GM18867 (cell line): ENCODE results near the gene AHNAK.
"Not testable (repeated sequence)": the region's sequence is repeated elsewhere in the genome, so short reads cannot be mapped to it uniquely, and the experiment has no call there.

ENCODE experiments used
- ATAC-seq: cut with Tn5 transposase; IDR thresholded peaks from one replicate; pipeline ENCODE4 v1.9.1; 2021; ENCODE audit warnings: mild to moderate bottlenecking, moderate library complexity; ENCODE audit not compliant: unreplicated experiment

Gene AHNAK

DNA sequence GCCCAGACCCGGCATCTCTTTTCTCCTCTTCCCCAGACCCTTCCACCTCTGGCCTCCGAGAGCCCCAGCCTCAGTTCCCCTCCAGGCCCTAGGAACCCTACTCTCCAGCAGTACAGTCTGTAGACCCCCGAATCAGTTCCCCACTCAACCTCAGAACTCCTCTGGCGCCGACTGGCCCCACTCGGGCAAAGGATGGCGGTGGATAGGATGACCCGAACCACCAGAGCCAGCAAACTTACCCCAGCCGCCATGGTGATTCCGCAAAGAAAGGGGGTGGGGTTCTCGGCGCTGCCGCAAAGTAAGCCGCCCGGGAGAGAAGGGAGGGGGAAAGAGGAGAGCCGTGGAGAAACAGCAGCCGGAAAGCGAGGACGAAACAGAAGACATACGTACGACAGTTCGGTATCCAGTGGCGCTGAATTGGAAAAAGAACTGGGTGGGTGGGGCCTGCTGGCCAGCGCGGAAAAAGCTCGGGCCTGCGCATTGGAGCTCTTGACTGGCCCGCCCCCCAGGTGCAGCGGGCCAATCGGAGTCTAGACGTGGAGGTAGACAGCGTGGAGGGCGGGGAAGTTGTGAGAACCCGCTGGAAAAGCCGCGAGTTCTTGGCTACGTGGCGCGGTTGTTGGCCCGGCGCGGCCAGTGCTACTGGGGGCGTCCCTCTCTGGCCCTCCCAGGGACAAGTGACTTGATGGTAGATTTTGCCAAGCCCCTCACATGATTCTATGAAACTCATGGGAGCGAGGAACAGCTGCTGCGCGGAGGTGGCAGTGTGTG lies 27.2 kb upstream of the AHNAK start, which contains the start of gene EEF1G:
EEF1G (minus strand) TSS at position 300 of the 771 bp plus-strand sequence; CDS start at position 251, 49 bp downstream.
- ATAC-seq: peak; percentile 82

DNA sequence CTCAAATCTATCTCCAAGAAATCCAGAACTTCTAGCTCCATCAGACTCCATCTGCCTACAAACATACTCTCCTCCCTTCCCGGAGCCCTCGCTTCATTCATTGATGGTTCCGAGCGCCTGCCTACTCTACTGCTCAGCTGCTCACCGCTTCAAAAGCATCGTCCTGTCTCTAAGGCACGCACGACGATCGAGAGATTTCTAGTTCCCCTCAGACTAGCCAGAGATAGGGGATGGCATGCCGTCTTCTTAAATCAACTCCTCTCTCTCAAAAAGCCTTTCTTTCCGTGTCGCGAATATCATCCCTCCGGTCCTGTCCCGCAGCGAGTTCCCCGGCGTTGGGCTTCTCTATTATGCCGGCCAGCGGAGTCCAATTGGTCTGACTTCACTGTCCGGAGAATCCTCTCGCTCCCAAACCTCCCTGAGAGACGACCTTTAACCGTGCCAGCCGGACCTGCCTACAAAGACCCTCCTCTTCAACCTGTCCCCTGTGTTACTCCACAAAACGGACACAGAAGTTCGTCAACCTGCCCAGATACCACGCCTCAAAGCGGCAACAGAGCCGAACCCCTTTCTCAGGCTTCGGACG lies 26.5 kb upstream of the AHNAK start:
- ATAC-seq: no peak

GRCh38 chr11:62572431-62572830 lies 25.8 kb upstream of the AHNAK start:
- ATAC-seq: no peak

DNA sequence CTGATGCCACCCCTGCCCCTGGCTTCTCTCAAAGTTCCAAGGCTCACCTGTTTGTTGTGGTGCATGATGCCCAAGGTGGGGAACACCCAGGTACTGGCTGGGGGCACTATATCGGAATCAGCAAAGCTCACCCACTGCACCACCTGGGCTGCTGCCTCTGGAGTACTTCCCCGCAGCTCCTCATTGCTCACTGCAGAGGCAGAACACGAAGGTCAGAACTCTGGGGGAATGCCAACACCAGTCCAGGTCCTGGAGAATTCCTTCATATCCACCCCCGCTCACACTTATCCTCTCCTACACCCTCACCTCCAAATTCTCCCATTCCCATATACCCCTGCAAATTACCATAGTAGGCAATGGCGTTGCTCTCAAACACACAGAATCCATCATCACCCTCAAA lies 24.9 kb upstream of the AHNAK start:
- ATAC-seq: not testable (repeated sequence)

- not testable (repeated sequence) for ATAC-seq
Measured at GRCh38 chr11:62570903-62571302, 24.3 kb upstream of the AHNAK start.

GRCh38 chr11:62569611-62570010 lies 23.0 kb upstream of the AHNAK start:
- ATAC-seq: no peak

GRCh38 chr11:62567018-62567633 lies 20.5 kb upstream of the AHNAK start:
- ATAC-seq: no peak

- no peak for ATAC-seq
Measured at GRCh38 chr11:62566247-62566646, 19.6 kb upstream of the AHNAK start.

DNA sequence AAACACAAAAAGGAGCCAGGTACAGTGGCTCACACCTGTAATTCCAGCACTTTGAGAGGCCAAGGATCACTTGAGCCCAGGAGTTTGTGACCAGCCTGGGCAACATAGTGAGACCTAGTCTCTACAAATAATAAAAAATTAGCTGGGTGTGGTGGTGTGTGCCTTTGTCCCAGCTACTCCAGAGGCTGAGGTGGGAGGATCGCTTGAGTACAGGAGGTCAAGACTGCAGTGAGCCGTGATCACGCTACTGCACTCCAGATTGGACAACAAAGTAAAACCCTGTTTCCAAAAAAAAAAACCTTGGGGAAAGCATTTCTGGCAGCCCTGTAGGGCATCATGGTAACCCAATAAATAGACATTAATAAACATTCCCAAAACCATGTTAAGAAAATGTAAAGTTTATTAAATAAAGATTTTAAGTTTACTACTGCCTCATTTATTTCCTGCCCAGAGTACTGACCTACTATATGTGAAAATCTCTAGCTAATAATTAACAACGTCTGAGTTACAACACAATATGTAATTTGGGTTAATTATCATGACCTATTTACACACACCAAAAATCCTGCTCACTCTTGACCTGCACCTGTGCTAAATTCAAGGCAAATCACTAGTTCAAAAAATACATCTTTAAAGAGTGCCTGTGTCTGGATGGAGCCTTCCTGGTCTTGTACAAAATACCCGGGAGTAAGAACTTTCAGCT lies 18.6 kb upstream of the AHNAK start:
- ATAC-seq: no peak

DNA sequence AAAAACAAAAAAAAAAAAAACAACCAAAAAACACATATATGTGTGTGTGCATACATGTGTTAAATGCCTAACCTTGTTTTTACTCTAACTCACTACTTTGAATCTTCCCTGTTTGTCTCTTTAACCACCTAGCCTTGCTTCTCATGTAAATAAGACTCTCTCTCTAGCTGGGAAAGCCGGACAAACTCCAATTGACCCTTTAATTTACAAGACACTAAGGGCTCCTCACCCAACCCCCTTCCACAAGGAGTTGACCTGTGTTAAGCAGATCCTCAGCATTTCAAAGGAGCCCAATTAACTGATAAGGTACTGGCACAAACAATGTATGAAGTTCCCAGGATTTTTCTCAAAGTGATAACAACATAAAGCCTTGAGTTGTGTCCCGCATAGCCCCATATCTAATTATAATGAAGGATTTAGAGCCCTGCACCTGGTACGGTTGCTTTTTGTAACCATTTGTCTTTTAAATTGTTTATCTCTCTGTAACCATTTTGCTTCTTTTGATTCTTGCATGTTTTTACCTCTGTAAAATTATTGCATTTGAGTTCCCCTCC lies 15.1 kb upstream of the AHNAK start:
- ATAC-seq: not testable (repeated sequence)

- no peak for ATAC-seq
Measured at GRCh38 chr11:62560566-62561103, 14.0 kb upstream of the AHNAK start.

DNA sequence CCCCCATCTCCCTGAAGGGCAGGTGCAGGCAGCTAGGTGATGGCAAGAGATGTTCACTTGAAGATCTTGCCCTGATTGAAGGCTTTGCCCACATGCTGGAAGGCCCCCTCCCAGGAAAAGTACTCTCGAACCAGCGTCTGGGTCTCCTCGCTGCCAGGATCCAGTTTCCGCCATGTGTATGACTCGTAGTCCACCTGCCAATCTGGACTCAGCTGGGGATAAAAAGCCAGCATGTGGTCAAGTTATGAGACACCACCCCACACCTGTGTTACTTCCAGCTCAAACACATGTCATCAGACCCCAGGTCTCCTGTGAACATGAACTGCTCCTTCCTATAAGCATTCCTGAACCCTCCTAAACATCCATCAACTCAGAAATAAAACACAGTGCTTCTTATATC lies 13.0 kb upstream of the AHNAK start:
- not testable (repeated sequence) for ATAC-seq

DNA sequence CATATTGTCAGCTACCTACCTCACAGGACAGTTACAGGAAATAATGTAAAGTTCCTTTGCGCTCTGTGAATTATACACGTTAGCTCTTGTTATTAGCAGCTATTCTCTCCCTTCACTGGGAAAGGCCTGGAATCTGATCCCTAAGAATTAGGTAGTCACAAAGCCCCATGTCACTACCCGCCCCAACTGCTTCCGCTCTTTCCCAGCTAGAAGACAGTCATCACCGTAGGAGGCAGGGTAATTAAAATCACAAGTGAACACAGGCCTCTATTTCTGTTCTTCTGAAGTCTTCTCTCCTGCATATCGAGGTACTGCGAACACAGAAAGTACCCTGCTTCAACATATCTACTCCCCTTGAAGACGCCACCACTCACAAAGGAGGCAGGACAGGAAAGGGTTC lies 12.6 kb upstream of the AHNAK start:
- no peak for ATAC-seq

- no peak for ATAC-seq
Measured at GRCh38 chr11:62558669-62559068, 12.1 kb upstream of the AHNAK start.

- peak; percentile 28 for ATAC-seq
Measured at GRCh38 chr11:62556875-62557631, 10.4 kb upstream of the AHNAK start.

GRCh38 chr11:62556108-62556874 lies 9.7 kb upstream of the AHNAK start:
- peak; percentile 39 for ATAC-seq

GRCh38 chr11:62555464-62556107 lies 9.0 kb upstream of the AHNAK start:
- peak; percentile 30 for ATAC-seq

GRCh38 chr11:62554387-62555167 lies 8.0 kb upstream of the AHNAK start:
- ATAC-seq: no peak
